GM12878 (cell line): ENCODE measurements around the gene GCFC2. TPM values are rescaled to one million over a fixed set of nuclear protein-coding genes. Genes with fewer than 3 reads are reported as not detected.
A peak's percentile ranks its signal among the peaks of the same experiment; 100 is the strongest.

ENCODE experiments used
- ATAC-seq: fragments of 200-7000 bp; cut with Tn5 transposase; 3 replicates; pipeline ENCODE4 v1.9.1; 2020; ENCODE audit warnings: mild to moderate bottlenecking, moderate library complexity
- BruUV-seq: library from RNA; stranded (reverse); fragments of 400-500 nt; replicated peaks from 2 replicates; lab custom pipeline; 2021; lab: Mats Ljungman, UMichigan
- CTCF ChIA-PET: fragments of 300-600 bp; sonication (Branson Sonifier 250); formaldehyde crosslinking; extraction: SDS; loops from one replicate; lab custom pipeline; 2021; ENCODE audit warnings: inconsistent platforms; lab: Yijun Ruan, JAX
- POLR2A ChIA-PET: fragments of 350-600 bp; formaldehyde crosslinking; extraction: SDS; loops from one replicate; lab custom pipeline; 2021; ENCODE audit warnings: inconsistent platforms; lab: Charles Lee
- RAD21 ChIA-PET: fragments of 300-600 bp; sonication (Branson Sonifier 250); formaldehyde crosslinking; loops from one replicate; lab custom pipeline; 2023; ENCODE audit warnings: antibody characterized with exemption; ENCODE audit not compliant: unreplicated experiment; lab: Charles Lee
- SMC1A ChIA-PET: fragments of 300-600 bp; sonication (Branson Sonifier 250); formaldehyde crosslinking; loops from one replicate; lab custom pipeline; 2023; ENCODE audit not compliant: unreplicated experiment, uncharacterized antibody; lab: Charles Lee
- DNase-seq: peaks from one replicate; pipeline ENCODE4 v3.0.0-alpha.2; 2011; ENCODE audit warnings: low read depth, low spot score
- FAIRE-seq: peaks from 3 replicates; lab custom pipeline; 2011; peaks lifted over from hg19 to GRCh38; lab: Jason Lieb, UNC
- H2AFZ ChIP-seq: 2 replicates; pipeline ENCODE4 v1.6.0; 2011; ENCODE audit warnings: low read depth, low read length, control low read depth; ENCODE audit not compliant: control insufficient read depth
- H3K27ac ChIP-seq: 2 replicates; pipeline ENCODE4 v1.5.1; 2011; ENCODE audit warnings: control low read depth; ENCODE audit not compliant: control insufficient read depth, insufficient read depth
- H3K27me3 ChIP-seq, 2 experiments: replicated peaks in 1 of 2; 2 replicates each; pipeline versions ENCODE4 v1.6.0 to v1.6.1; 2011; ENCODE audit warnings: low read length in 1 of 2; ENCODE audit not compliant: control insufficient read depth in 2 of 2, insufficient read depth in 2 of 2
- H3K36me3 ChIP-seq, 2 experiments: 2 replicates each; pipeline ENCODE4 v1.5.1; 2011; ENCODE audit warnings: low read length in 1 of 2; ENCODE audit not compliant: control insufficient read depth in 2 of 2, insufficient read depth in 2 of 2
- H3K4me1 ChIP-seq: 2 replicates; pipeline ENCODE4 v1.6.1; 2011; ENCODE audit warnings: mild to moderate bottlenecking, low read length, moderate library complexity, mixed read lengths; ENCODE audit not compliant: control insufficient read depth, insufficient read depth
- H3K4me2 ChIP-seq: 2 replicates; pipeline ENCODE4 v1.6.0; 2011; ENCODE audit warnings: control low read depth; ENCODE audit not compliant: control insufficient read depth, insufficient read depth
- H3K4me3 ChIP-seq: fragments of 200-600 bp; sonication (generic); 2 replicates; pipeline ENCODE4 v1.5.1; 2016
- H3K79me2 ChIP-seq: 2 replicates; pipeline ENCODE4 v1.6.0; 2011; ENCODE audit warnings: low read length; ENCODE audit not compliant: control insufficient read depth, insufficient read depth
- H3K9ac ChIP-seq: 2 replicates; pipeline ENCODE4 v1.8.0; 2011; ENCODE audit warnings: low read length, control low read depth, mixed read lengths; ENCODE audit not compliant: control insufficient read depth, insufficient read depth
- H3K9me3 ChIP-seq: replicated peaks from 3 replicates; pipeline ENCODE4 v1.5.1; 2011; ENCODE audit warnings: mild to moderate bottlenecking, low read length; ENCODE audit not compliant: control insufficient read depth, insufficient read depth
- H4K20me1 ChIP-seq: 2 replicates; pipeline ENCODE4 v1.6.0; 2011; ENCODE audit not compliant: control insufficient read depth, insufficient read depth
- NR2F1 ChIP-seq: fragments of 450-650 bp; conservative IDR thresholded peaks from 2 replicates; pipeline ENCODE4 v1.6.1; 2017; ENCODE audit warnings: mild to moderate bottlenecking
- RAD51 ChIP-seq: fragments of 450-650 bp; IDR thresholded peaks from 2 replicates; pipeline ENCODE4 v1.6.1; 2016; ENCODE audit warnings: moderate library complexity, mild to moderate bottlenecking, inconsistent platforms
- SIX5 ChIP-seq: IDR thresholded peaks from 2 replicates; pipeline ENCODE4 v1.6.1; 2011; ENCODE audit warnings: mild to moderate bottlenecking, low read depth, low read length, moderate library complexity; ENCODE audit not compliant: severe bottlenecking
- ZBTB33 ChIP-seq: fragments of 450-650 bp; IDR thresholded peaks from 2 replicates; pipeline ENCODE4 v1.6.1; 2017; ENCODE audit warnings: mild to moderate bottlenecking
- ZNF24 ChIP-seq: fragments of 450-650 bp; IDR thresholded peaks from 2 replicates; pipeline ENCODE4 v1.6.1; 2017; ENCODE audit warnings: antibody characterized with exemption, mild to moderate bottlenecking
- ZNF622 ChIP-seq: fragments of 450-650 bp; IDR thresholded peaks from 2 replicates; pipeline ENCODE4 v1.6.1; 2017; ENCODE audit warnings: mild to moderate bottlenecking, inconsistent platforms
- WGBS: methylation state at CpG from one replicate; pipeline ENCODE4 v1.1.6; 2016; ENCODE audit warnings: low lambda C conversion rate; ENCODE audit not compliant: insufficient replicate concordance, insufficient coverage; ENCODE audit errors: missing lambda C conversion rate; 5-methylcytosine and 5-hydroxymethylcytosine counted together
- in situ Hi-C: fragments of 300-500 bp; cut with MboI; formaldehyde crosslinking; loops from 9 replicates; pipeline ENCODE4 v1.14.3; 2018; ENCODE audit warnings: mixed read lengths
- intact Hi-C: fragments of 100-400 bp; cut with micrococcal nuclease; formaldehyde crosslinking; loops from one replicate; pipeline ENCODE4 v1.14.2; 2022; ENCODE audit not compliant: unreplicated experiment
- polyA plus RNA-seq, 11 experiments: library from polyadenylated mRNA; depleted of rRNA in 4 of 11; unstranded in 6 of 11; stranded (reverse) in 5 of 11; fragments of >200 nt; fragmentation: Nextera tagmentation in 4 of 11; fragmentation: Illumina TruSeq in 1 of 11; extraction: Ambion mirVana in 4 of 11; extraction: Trizol in 1 of 11; gene quantifications; 1 replicate in 1 of 11; 2 replicates in 10 of 11; pipeline versions ENCODE4 v1.2.1 to v1.2.3, GENCODE V29; 2011 to 2016; ENCODE audit warnings: inconsistent platforms in 2 of 11, missing spikeins in 2 of 11, low read depth in 1 of 11
- total RNA-seq, 4 experiments: library from RNA; depleted of rRNA in 3 of 4; stranded (reverse); fragments of >200 nt in 3 of 4; fragmentation: Illumina TruSeq in 1 of 4; extraction: Trizol in 1 of 4; gene quantifications; 2 replicates each; pipeline versions ENCODE4 v1.2.1 to v1.2.3, GENCODE V29; 2013 to 2021
- TF ChIP-seq, protein P1 (sequence below): fragments of 450-650 bp; IDR thresholded peaks from 2 replicates; pipeline ENCODE4 v1.6.1; 2018; ENCODE audit warnings: borderline replicate concordance, mild to moderate bottlenecking; ENCODE audit not compliant: partially characterized antibody

The GCFC2 gene
- total and polyA plus RNA-seq, 10 of the 15 experiments (the other 5 are each of a cell fraction or from before 2014, with no cell fraction given) = 15.5 to 36.5 (median 27.4) TPM

GRCh38 chr2:75680402-75680801 lies 30.3 kb downstream of the GCFC2 start:
- intact Hi-C loops = no loop called here
- H3K4me1 ChIP-seq = peaks cover 7% of the 10 kb centered on the region
- no peaks in the 10 kb centered on the region for H3K9me3 ChIP-seq
- no peaks in the 10 kb centered on the region for H3K27me3 ChIP-seq
- ChIA-PET RAD21 (no interaction called here), CTCF (interaction anchor here (1.3 to 9.3 kb wide), 4 partner anchors 29 to 41 kb away, joined by 3 to 150 read pairs (median 3); partner anchors contain the start of gene MRPL19), SMC1A (interaction anchor here (0.7 to 2.1 kb wide), 4 partner anchors 9 to 807 kb away, joined by 3 to 9 read pairs (median 4); no protein-coding TSS in a partner anchor)
- ATAC-seq = no peak
- H3K4me3 ChIP-seq = no peak overlapping the region
- H3K4me2 ChIP-seq = no peak overlapping the region
- FAIRE-seq = peak; percentile 57
- no peaks in the 10 kb centered on the region; a peak in 4 of 4 replicates for H3K36me3 ChIP-seq
- H3K79me2 ChIP-seq = no peaks in the 10 kb centered on the region
- H3K27ac ChIP-seq = no peak overlapping the region
- no peak for TF ChIP-seq NR2F1
- TF ChIP-seq, protein P1, sequence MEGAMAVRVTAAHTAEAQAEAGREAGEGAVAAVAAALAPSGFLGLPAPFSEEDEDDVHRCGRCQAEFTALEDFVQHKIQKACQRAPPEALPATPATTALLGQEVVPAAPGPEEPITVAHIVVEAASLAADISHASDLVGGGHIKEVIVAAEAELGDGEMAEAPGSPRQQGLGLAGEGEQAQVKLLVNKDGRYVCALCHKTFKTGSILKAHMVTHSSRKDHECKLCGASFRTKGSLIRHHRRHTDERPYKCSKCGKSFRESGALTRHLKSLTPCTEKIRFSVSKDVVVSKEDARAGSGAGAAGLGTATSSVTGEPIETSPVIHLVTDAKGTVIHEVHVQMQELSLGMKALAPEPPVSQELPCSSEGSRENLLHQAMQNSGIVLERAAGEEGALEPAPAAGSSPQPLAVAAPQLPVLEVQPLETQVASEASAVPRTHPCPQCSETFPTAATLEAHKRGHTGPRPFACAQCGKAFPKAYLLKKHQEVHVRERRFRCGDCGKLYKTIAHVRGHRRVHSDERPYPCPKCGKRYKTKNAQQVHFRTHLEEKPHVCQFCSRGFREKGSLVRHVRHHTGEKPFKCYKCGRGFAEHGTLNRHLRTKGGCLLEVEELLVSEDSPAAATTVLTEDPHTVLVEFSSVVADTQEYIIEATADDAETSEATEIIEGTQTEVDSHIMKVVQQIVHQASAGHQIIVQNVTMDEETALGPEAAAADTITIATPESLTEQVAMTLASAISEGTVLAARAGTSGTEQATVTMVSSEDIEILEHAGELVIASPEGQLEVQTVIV = no peak
- TF ChIP-seq RAD51 = no peak
- TF ChIP-seq ZBTB33 = no peak
- no peak for TF ChIP-seq SIX5
- TF ChIP-seq ZNF622 = no peak
- no peak for TF ChIP-seq ZNF24
- TF ChIP-seq, all 136 proteins: peak for 0
- no peak for DNase-seq
- Histone ChIP-seq H2AFZ (no peak overlapping the region), H4K20me1 (no peaks in the 10 kb centered on the region), H3K9ac (no peak overlapping the region)
- WGBS = 100% methylated on average over 1 of the region's 1 CpG
- in situ Hi-C loops = no loop called here
- POLR2A ChIA-PET = interaction anchor here (0.6 kb wide), 1 partner anchor 11 kb away, joined by 4 read pairs; no protein-coding TSS in a partner anchor
- BruUV-seq = no TSS peak
